Posterior vena cava (tissue), 2 donors: Measurements from ENCODE around the gene C21orf58. TPM values are rescaled to one million over a fixed set of nuclear protein-coding genes. Genes with fewer than 3 reads are reported as not detected.

Experiments
- DNase-seq: peaks from one replicate; pipeline ENCODE4 v3.0.0-alpha.2; 2020; ENCODE audit warnings: low spot score
- intact Hi-C, 2 donors: fragments of 100-400 bp; cut with DNase I; formaldehyde crosslinking; loops; one replicate each; pipeline versions ENCODE4 v1.14.1 to v1.14.2; 2022 to 2023
- total RNA-seq, 2 donors: library from RNA; stranded (reverse); fragmentation: NEBNext Ultra II Directional; extraction: Animal tissue kit (Norgen Biotek cat#: 25700); gene quantifications; one replicate each; pipeline ENCODE4 v1.2.1, GENCODE V29; 2021
- donor health status: DM: yes; HTN: yes; CAD: no.
- donor health status: DM: yes; HTN: yes; CAD: no.

The C21orf58 gene
- total RNA-seq, 2 donors from 2014 or later, result 0.57 to 1.3 TPM

DNA sequence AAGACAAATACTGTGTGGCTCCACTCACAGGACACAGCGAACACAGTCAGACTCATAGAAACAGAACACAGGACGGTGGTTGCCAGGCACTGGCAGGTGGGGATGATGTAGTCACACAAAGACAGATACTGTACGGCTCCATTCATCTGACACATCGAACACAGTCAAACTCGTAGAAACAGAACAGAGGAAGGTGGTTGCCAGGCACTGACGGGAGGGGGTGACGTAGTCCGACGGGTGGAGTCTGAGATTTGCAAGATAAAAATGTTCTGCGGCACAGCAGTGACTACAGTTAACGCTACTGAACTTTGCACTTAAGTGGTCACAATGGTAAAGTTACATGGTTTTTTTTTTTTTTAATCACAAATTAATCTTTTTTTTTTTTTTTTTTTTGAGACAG, 18.7 kb downstream of the C21orf58 start:
- no peak for DNase-seq
- intact Hi-C loops, result no loop called here

DNA sequence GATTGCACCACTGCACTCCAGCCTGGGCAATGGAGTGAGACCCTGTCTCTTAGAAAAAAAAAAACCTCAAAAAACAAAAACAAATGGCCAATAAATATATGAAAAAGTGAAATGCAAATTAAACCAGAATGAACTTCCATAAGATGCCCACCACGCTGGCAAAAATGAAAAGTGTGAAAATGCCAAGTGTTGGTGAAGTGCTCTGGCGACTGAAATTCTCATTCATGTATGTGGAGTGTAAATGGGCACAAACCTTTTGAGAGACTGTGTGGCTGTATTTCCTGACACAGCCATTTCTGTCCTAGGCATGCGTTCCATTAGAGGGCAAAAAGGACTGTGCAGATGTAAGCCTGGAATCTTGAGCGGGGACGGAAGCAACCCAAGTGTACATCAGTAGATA, 19.2 kb downstream of the C21orf58 start:
- intact Hi-C loops, result no loop called here
- DNase-seq, result no peak

DNA sequence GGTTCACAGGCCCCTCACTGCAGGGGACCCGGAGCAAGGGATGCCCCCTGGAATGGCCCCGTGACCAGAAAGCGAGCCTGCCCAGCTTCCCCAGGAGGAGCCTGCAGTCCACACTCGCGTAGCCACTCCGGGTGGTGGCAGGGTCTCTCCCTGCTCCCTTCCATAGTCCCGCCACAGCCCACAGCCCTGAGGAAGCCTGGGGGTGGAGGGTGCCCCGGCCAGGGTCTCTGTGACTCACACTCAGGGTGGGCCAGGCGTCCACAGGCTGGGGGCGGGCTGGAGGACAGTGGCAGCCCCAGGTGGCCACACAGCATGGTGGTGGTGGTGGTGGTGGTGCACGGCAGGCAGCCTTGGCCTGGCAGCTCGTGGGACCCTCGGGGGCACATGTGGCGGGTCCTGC, 21.9 kb downstream of the C21orf58 start:
- intact Hi-C loops, result no loop called here
- no peak for DNase-seq

DNA sequence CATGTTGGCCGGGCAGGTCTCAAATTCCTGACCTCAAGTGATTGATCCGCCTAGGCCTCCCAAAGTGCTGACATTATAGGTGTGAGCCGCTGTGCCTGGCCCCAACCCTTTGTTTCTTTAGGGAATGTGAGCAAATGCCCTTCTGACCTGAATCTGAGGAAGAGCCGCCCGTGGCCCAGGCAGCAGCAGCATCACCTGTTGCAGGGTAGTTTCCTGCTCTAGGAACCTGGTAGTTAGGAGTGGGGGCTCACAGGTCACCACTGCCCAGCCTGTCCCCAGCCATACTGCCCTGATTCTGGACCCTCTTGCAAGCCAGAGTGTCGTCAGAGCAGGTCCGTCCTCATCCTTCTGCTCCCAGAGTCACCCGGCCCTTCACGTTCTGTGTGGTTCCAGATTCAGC, 24.5 kb downstream of the C21orf58 start:
- DNase-seq, result no peak
- intact Hi-C loops, result no loop called here

DNA sequence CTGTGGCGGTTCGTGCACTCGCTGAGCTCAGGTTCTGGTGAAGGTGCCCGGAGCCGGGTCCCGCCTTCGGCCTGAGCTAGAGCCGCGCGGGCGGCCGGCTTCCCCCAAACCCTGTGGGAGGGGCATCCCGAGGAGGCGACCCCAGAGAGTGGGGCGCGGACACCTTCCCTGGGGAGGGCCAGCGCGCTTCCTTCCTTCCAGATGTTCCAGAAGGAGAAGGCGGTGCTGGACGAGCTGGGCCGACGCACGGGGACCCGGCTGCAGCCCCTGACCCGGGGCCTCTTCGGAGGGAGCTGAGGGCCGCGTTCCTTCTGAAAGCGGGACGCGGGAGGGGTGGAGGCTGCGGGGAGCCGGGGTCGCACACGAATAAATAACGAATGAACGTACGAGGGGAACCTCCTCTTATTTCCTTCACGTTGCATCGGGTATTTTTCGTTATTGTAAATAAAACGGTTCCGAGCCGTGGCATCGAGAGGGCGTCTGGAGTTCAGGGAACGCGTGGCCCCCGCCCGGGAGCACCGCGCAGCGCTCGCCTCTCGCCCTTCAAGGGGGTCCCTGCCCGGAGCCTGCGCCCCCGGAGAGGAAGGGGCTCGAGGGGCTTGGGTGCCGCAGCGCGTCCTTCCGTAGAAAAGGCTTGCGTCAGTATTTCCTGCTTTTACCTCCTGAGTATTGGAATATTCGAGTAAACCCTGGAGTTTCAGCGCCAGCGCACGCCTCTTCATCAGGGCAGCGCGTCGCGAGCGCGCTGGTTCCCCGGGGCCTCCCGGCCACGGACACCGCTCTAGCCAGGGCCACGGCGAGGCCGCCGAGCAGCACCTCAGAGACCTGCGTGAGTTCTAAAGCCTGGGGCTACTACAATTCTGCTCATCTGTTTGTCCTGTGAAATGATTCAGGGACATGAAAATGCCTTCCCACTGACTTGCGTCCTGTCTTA, 26.1 kb downstream of the C21orf58 start:
- intact Hi-C loops, result no loop called here
- no peak for DNase-seq

DNA sequence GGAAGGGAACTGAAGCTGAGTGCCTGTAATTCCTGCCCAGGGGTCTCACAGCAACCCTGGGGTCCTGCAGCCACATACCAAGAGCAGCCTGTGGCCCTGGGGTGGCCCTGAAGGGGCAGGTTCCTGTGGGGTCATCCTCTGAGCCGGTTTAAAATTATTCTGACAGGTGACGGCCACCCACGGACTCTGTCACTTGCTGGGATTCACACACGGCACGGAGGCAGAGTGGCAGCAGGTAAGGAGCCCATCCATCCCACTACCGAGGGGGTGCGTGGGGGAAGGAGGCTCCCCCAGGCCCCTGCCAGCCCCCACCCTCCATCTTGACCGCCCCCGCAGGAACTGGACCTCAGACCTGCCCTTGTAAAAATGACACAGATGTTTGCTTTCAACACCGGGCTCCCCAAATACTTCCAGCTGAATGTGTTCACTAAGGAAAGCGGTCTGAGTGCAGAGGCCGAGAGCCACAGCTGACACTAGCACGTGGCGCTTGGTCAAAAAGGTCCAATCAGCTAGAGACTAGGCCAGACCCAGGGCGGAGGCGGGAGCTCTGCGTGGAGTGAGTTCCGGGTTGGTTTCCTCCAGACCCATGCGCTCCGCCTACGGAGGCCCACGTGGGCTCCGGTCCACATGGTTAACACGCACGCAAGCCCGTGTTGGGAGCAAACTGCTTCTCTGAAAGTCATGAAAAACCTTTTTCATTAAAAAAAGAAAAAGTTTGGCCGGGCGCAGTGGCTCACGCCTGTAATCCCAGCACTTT, 27.5 kb downstream of the C21orf58 start:
- DNase-seq, result no peak
- intact Hi-C loops, result no loop called here

DNA sequence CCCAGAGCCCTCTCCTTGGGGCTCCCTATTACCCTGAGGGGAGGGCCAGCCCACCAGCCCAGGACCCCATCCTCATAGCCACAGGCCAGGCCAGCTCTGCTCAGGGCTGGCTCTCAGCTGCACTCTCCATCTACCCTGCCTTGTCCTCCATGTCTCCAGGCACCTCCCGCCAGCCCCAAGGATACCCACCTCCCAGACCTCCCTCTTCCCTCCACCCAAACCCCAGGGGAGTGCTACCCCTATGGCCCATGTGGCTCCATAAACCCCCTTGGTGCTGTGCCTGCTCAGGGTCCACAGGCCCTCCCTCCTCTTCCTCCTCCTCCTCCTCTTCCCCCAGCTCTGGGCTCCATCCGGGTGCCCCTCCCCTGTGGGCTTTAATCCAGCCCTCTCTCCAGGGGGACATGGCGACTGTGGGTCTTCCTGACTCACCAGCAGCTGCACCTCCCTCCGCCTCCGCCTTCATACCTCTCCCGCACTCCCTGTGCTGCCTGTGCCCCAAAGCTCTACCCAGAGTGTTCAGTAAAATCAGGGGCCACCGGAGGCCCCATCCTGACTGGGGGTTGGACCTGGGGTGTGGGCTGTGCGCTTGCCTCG, 28.4 kb downstream of the C21orf58 start:
- intact Hi-C loops, result no loop called here
- no peak for DNase-seq

DNA sequence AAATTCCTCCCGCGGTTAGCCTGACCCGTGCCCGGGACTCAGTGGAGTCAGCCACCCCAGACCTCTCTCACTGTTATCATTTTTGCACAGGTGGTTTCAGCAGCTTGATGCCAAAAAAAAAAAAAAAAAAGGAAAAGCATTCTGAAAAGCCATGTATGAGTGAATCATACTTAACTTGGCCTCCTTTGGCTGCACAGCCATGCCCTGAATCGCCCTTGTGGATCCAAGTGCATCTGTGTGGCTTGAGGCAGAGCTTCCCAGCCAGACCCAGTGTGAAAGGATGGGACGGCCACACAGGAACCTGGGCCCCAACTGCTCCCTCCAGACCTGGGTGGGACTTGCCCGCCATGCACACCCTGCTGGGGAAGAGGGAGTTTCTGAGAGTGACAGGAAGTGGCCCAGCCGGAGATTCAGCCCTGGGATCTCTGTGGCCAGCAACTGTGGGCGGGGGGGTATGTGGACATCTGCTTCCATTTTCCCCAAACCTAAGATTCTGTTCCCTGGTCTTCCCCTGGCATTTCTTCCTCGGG, 29.0 kb downstream of the C21orf58 start:
- intact Hi-C loops, result no loop called here

DNA sequence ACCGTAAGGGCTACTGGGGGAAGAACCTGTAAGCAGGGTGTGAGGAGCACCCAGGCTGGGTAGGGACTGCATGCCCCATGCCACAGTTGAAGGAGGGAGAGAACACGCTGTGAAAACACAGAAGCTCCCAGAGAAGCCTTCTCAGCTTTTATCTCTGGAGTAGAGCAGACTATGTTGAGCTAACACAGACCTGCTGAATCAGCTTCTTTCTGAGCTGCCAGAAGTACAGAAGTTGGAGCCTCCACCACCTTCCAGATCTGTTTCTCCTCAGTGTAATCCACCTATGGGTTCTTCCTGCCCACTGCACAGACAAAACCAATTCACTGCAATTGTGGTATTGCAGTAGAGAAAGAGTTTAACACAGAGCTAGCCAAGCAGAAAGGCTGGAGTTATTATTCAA, 32.1 kb downstream of the C21orf58 start:
- intact Hi-C loops, result no loop called here
- no peak for DNase-seq

More for the DNA sequence above, 29.0 kb downstream of the C21orf58 start:
- DNase-seq, result no peak

DNA sequence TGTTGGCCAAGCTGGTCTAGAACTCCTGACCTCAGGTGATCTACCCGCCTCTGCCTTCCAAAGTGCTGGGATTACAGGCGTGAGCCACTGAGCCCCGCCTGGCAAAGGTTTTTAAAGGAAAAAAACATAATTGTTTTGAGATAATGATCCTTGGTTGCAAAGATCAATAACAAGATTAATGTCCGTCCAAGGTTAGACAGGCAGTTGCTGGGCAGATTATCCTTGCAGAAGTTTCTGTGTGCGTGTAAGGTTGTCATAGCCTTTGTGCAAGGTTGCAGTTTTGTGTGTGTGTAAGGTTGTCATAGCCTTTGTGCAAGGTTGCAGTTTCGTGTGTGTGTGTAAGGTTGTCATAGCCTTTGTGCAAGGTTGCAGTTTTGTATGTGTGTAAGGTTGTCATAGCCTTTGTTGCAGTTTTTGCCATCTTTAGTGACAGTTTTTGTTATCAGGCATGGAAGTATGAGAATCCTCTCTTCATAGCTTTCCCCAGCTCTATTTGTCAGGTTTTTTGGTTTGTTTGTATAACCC, 34.0 kb downstream of the C21orf58 start:
- no peak for DNase-seq
- intact Hi-C loops, result loop anchor here (10.0 kb wide), 2 partner anchors 115 to 345 kb away; no protein-coding TSS in a partner anchor

DNA sequence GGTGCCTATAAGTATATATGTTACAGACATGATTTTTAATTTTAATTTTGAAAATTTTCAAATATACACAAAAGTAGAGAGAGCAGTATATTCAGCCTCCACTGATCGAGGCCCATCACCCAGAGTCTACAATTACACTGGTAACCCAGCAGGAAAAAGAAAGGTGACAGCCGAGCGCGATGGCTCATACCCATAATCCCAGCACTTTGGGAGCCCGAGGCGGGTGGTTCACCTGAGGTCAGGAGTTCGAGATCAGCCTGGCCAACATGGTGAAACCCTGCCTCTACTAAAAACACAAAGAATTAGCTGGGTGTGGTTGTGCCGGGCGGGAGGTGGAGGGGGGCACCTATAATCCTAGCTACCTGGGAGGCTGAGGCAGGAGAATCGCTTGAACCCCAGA, 36.1 kb downstream of the C21orf58 start:
- DNase-seq, result no peak
- intact Hi-C loops, result loop anchor here (10.0 kb wide), 2 partner anchors 113 to 343 kb away; no protein-coding TSS in a partner anchor

DNA sequence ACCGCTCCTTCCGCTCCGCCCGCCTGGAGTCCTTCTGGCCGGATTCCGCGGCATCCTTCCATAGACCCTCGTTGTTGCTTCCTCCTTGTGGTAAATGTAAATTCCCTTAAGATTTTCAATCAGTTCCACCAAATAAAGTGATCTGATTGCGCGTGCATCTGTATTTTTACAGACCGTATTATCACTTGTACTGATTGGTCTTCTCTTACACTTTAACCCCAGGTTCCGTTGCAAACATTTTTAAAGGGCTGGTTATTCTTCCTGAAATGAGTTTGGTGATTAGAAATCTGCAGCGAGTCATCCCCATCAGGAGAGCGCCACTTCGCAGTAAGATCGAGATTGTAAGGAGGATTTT, 37.0 kb downstream of the C21orf58 start:
- intact Hi-C loops, result loop anchor here (10.0 kb wide), 2 partner anchors 112 to 342 kb away; no protein-coding TSS in a partner anchor
- DNase-seq, result no peak

DNA sequence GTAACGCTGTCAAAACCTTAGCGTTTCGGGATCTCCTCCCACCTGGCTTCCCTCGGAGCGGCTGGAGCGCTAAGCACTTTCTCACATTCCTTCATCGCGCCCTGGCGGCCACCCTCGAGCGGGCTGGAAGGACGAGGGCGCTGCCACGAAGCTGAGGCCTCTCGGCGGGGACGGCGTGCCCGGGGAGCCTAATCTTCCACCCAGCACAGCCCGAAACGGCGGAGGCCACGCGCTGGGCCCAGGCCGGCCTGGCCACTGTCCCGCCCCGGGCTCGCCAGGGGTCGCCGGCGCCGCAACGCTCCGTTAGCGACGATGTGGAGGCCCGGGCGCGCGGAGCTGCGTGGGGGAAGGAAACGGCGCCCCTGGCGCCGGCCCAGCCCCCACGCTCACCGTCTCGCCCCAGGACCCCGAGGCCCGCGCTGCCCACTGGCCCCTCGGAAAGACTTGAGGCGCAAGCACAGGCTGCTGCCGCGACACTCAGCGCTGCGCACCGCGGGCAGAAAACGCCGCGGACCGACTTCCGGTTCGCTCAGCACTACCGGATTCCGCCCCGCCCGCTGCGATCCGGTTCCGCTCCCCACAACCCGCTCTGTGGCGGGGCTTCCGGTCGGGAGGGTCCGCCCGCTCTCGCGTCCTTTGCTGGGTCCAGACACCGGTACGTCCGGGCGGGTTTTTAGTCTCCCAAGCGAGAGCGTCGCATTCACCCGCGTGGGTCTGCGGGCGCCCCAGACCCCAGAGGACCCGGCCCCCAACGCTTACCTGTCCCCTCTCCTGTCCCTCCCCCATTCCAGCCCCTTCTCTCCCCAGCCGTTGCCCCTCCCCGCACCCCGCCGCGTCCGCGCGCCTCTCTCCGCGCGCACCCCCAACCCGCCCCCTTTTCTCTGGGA, 37.7 kb downstream of the C21orf58 start, which contains the start of gene YBEY:
Gene YBEY, plus strand, starts transcription at position 582 of the 887 bp plus-strand sequence. CDS start 572 bp downstream, outside the sequence.
- intact Hi-C loops, result loop anchor here (10.0 kb wide), 2 partner anchors 111 to 341 kb away; no protein-coding TSS in a partner anchor

DNA sequence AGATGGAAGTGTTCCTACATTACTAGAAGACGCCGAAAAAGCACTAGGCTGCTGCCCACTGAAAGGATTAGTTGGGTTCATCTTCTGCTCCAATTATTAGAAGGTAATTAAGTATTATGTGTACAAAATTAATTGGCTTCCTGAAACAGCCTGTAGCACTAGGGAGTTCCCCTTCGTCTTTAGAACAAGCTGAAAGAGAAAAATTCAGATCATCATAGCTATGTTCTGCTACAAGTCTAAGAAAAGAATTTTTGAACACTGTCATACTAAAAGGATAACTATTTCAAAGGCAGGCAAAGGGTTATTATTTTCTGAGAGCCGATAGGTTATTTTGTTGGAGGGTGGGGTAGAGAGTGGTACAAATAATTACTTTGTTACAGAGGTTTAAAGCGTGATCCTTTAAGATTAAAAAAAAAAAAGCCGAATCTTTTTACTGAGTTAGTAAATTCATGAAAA, 38.4 kb downstream of the C21orf58 start, which contains the start of gene MCM3AP:
Gene MCM3AP, minus strand, starts transcription at position 406 of the 456 bp plus-strand sequence. Its CDS starts 325 bp downstream, at position 81.
- intact Hi-C loops, result loop anchor here (10.0 kb wide), 2 partner anchors 110 to 340 kb away; no protein-coding TSS in a partner anchor
- DNase-seq, result no peak

More for the DNA sequence above, 37.7 kb downstream of the C21orf58 start, which contains the start of gene YBEY:
- DNase-seq, result peak; percentile 97

DNA sequence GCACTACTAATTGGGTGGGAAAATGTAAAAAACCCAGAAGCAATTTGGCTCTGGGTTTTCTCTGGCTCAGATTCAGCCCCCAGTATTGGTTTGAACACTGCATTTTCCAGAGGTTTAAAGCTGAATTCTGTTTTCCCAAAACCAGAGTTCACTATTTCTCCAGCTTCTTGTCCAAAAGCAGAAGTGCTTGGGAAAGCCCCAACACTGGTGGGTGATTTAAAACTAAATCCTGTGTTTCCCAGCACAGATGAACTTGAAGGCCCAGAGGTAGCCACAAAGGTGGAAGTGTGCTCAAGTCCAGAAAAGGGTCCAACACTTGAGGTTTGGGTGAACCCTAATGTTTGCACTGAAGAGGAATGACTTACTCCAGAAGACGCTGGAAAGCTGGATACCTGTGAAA, 38.9 kb downstream of the C21orf58 start:
- intact Hi-C loops, result loop anchor here (10.0 kb wide), 2 partner anchors 110 to 340 kb away; no protein-coding TSS in a partner anchor
- no peak for DNase-seq

DNA sequence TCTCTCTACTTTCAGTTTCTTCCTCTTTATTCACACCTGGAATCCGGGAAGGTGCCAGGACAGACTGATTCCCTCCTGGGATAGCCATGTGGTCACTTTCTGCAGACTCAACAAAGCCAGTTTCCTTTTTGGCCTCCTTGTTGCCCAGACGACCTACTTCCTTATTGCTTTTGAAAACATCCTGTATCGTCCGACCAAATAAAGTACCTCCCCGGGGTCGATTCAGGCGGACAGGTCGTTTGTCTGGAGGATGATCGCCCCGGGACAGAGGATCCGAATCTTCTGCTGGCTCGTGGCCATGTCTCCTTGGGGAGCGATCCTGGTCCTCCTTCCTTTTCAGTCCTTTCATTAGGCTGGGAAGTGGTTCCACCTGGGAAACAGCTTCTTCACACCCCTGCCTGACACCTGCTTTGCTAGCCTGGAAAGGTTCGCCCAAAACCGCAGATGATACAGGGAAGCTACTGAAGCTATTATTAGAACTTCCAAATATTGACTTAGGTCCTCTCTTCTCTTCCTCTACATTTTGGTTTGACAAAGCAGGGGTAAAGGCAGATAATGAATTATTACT, 39.5 kb downstream of the C21orf58 start:
- DNase-seq, result no peak
- intact Hi-C loops, result loop anchor here (10.0 kb wide), 2 partner anchors 109 to 339 kb away; no protein-coding TSS in a partner anchor

DNA sequence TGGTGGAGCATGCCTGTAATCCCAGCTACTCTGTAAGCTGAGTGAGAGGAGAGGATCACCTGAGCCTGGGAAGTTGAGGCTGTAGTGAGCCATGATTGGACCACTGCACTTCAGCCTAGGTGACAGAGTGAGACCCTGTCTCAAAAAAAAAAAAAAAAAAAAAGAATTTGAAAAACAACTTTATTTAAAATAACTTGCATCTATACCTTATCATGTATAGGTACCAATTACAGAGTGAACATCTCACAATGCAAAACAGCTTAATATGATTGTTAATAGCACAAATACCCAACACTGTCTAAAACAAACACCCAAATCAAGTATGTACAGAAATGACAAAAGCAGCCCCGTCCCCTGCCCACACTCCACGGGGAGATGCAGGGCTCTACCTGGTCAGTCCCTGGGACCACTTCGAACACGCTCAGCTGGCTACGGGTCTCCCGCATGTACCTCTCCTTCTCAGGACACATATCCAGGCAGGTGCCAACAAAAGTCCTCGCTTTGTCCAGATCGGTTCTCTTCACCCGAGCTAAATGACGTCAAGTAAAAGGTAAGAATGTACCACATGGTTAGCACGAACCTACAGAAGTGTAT, 48.8 kb downstream of the C21orf58 start:
- intact Hi-C loops, result no loop called here
- no peak for DNase-seq
